K562 (cell line): ENCODE measurements around the gene OR8B2. TPM values are rescaled to one million over a fixed set of nuclear protein-coding genes. Genes with fewer than 3 reads are reported as not detected.
A peak's percentile ranks its signal among the peaks of the same experiment; 100 is the strongest.

Experiments used
- ATAC-seq: fragments of 200-7000 bp; cut with Tn5 transposase; 3 replicates; pipeline ENCODE4 v1.9.1; 2020; ENCODE audit warnings: moderate library complexity
- BruUV-seq: library from RNA; stranded (reverse); fragments of 400-500 nt; replicated peaks from 2 replicates; lab custom pipeline; 2021; lab: Mats Ljungman, UMichigan
- CTCF ChIA-PET: fragments of 300-600 bp; formaldehyde crosslinking; extraction: SDS; loops from one replicate; lab custom pipeline; 2021; ENCODE audit warnings: low intra/inter-chr PET ratio; lab: Yijun Ruan, JAX
- POLR2A ChIA-PET: fragments of 300-600, 350-650 bp; sonication (Branson Sonifier 250); formaldehyde crosslinking; extraction: SDS; loops from one replicate; lab custom pipeline; 2021; ENCODE audit warnings: antibody characterized with exemption, inconsistent platforms; lab: Yijun Ruan, JAX
- DNase-seq, 4 experiments: peaks; one replicate each; pipeline versions ENCODE4 v3.0.0 to v3.0.0-alpha.2; 2011 to 2018; ENCODE audit warnings: low spot score in 3 of 4, mixed read lengths in 3 of 4; ENCODE audit errors: extremely low read depth in 1 of 4
- FAIRE-seq: peaks from 2 replicates; lab custom pipeline; 2011; peaks lifted over from hg19 to GRCh38; lab: Jason Lieb, UNC
- H2AFZ ChIP-seq: 2 replicates; pipeline ENCODE4 v1.6.0; 2011; ENCODE audit warnings: low read depth, low read length, control low read depth, inconsistent platforms
- H3K27ac ChIP-seq: fragments of 200-600 bp; 3 replicates; pipeline ENCODE4 v1.8.0; 2011; ENCODE audit warnings: low read depth, mild to moderate bottlenecking, control low read depth, inconsistent platforms, low read length, moderate library complexity, mixed read lengths; ENCODE audit errors: extremely low read depth
- H3K27me3 ChIP-seq, 2 experiments: fragments of 300-600 bp in 1 of 2; 2 replicates in 1 of 2; 3 replicates in 1 of 2; pipeline versions ENCODE4 v1.6.0 to v1.8.0; 2011; ENCODE audit warnings: inconsistent platforms in 2 of 2, low read length in 2 of 2, mild to moderate bottlenecking in 1 of 2, mixed read lengths in 1 of 2, moderate library complexity in 1 of 2; ENCODE audit not compliant: control insufficient read depth in 2 of 2, insufficient read depth in 2 of 2
- H3K36me3 ChIP-seq: fragments of 300-600 bp; 3 replicates; pipeline ENCODE4 v1.8.0; 2011; ENCODE audit warnings: mild to moderate bottlenecking, low read length, inconsistent platforms; ENCODE audit not compliant: control insufficient read depth, insufficient read depth
- H3K4me1 ChIP-seq, 2 experiments: fragments of 200-600 bp in 1 of 2; replicated peaks in 1 of 2; 2 replicates in 1 of 2; 3 replicates in 1 of 2; pipeline versions ENCODE4 v1.5.1 to v1.8.0; 2011; ENCODE audit warnings: inconsistent platforms in 2 of 2, low read length in 2 of 2, mild to moderate bottlenecking in 1 of 2, mixed read lengths in 1 of 2, moderate library complexity in 1 of 2; ENCODE audit not compliant: control insufficient read depth in 2 of 2, insufficient read depth in 2 of 2
- H3K4me2 ChIP-seq: 2 replicates; pipeline ENCODE4 v1.6.1; 2011; ENCODE audit warnings: low read length, control low read depth, inconsistent platforms, mixed read lengths; ENCODE audit not compliant: insufficient read depth
- H3K4me3 ChIP-seq: fragments of 200-600 bp; sonication (generic), shearing (Covaris generic); 2 replicates; pipeline ENCODE4 v1.5.1; 2016; ENCODE audit warnings: control low read depth, inconsistent platforms
- H3K79me2 ChIP-seq: fragments of 200-600 bp; 3 replicates; pipeline ENCODE4 v1.8.0; 2011; ENCODE audit warnings: low read length, inconsistent platforms; ENCODE audit not compliant: control insufficient read depth, insufficient read depth
- H3K9ac ChIP-seq, 2 experiments: 2 replicates each; pipeline versions ENCODE4 v1.6.0 to v1.6.1; 2011; ENCODE audit warnings: low read depth in 2 of 2, low read length in 2 of 2, control low read depth in 1 of 2, inconsistent platforms in 1 of 2, mild to moderate bottlenecking in 1 of 2, mixed read lengths in 1 of 2; ENCODE audit not compliant: insufficient read depth in 1 of 2
- H3K9me1 ChIP-seq: one replicate; pipeline ENCODE4 v1.6.0; 2011; ENCODE audit warnings: inconsistent platforms, mild to moderate bottlenecking, low read length, moderate library complexity; ENCODE audit not compliant: control insufficient read depth, insufficient read depth
- H3K9me3 ChIP-seq: replicated peaks from 2 replicates; pipeline ENCODE4 v1.5.1; 2011; ENCODE audit warnings: low read depth, low read length, inconsistent platforms; ENCODE audit not compliant: control insufficient read depth, insufficient read depth
- H4K20me1 ChIP-seq: replicated peaks from 2 replicates; pipeline ENCODE4 v1.6.1; 2011; ENCODE audit warnings: low read length, inconsistent platforms, mixed read lengths; ENCODE audit not compliant: control insufficient read depth, insufficient read depth
- ARID4B ChIP-seq: sonication (generic); formaldehyde crosslinking; IDR thresholded peaks from 2 replicates; pipeline ENCODE4 v1.8.0; 2022; ENCODE audit warnings: mild to moderate bottlenecking, missing genetic modification reagents
- CTBP1 ChIP-seq: fragments of 450-650 bp; IDR thresholded peaks from 2 replicates; pipeline ENCODE4 v1.6.1; 2016; ENCODE audit warnings: borderline replicate concordance
- L3MBTL2 ChIP-seq: fragments of 450-650 bp; IDR thresholded peaks from 2 replicates; pipeline ENCODE4 v1.6.1; 2016; ENCODE audit warnings: mild to moderate bottlenecking, moderate library complexity
- MYBL2 ChIP-seq, 2 experiments: fragments of 450-650 bp in 1 of 2; sonication (generic) in 1 of 2; formaldehyde crosslinking in 1 of 2; IDR thresholded peaks; 2 replicates each; pipeline versions ENCODE4 v1.6.1 to v1.8.1; 2017 to 2022; ENCODE audit warnings: borderline replicate concordance in 1 of 2, inconsistent platforms in 1 of 2, low read depth in 1 of 2, mild to moderate bottlenecking in 1 of 2, missing genetic modification reagents in 1 of 2, moderate library complexity in 1 of 2
- NR1H2 ChIP-seq: sonication (generic); formaldehyde crosslinking; IDR thresholded peaks from 2 replicates; pipeline ENCODE4 v1.4.0; 2020; ENCODE audit warnings: mild to moderate bottlenecking, missing genetic modification reagents
- RBM25 ChIP-seq: fragments of 200-400 bp; formaldehyde crosslinking; IDR thresholded peaks from 2 replicates; pipeline ENCODE4 v1.6.1; 2018; ENCODE audit warnings: low read length, low read depth, moderate library complexity; ENCODE audit not compliant: severe bottlenecking
- SLC30A9 ChIP-seq: fragments of 250-450 bp; sonication (Bioruptor Pico); IDR thresholded peaks from 2 replicates; pipeline ENCODE4 v1.8.0; 2022; ENCODE audit warnings: mild to moderate bottlenecking, moderate library complexity
- ZFP30 ChIP-seq: fragments of 250-450 bp; sonication (Bioruptor Pico); IDR thresholded peaks from 2 replicates; pipeline ENCODE4 v1.8.0; 2022; ENCODE audit warnings: moderate library complexity, mild to moderate bottlenecking, inconsistent platforms, borderline replicate concordance
- ZNF436 ChIP-seq: fragments of 250-450, 450-650 bp; sonication (Bioruptor Pico); formaldehyde crosslinking; IDR thresholded peaks from 2 replicates; pipeline ENCODE4 v1.7.0; 2020; ENCODE audit warnings: mild to moderate bottlenecking
- ZNF445 ChIP-seq: fragments of 250-450 bp; sonication (Bioruptor Pico); IDR thresholded peaks from 2 replicates; pipeline ENCODE4 v1.4.0; 2020; ENCODE audit warnings: low read depth, mild to moderate bottlenecking, moderate library complexity
- WGBS: fragments of 100-300 bp; shearing (Covaris generic); methylation state at CpG from one replicate; pipeline ENCODE4 v1.1.6; 2016; ENCODE audit warnings: low coverage, mixed read lengths; ENCODE audit not compliant: insufficient coverage; ENCODE audit errors: missing lambda C conversion rate; 5-methylcytosine and 5-hydroxymethylcytosine counted together
- in situ Hi-C: fragments of 300-500 bp; cut with MboI; formaldehyde crosslinking; loops from 4 replicates; pipeline ENCODE4 v1.15.0; 2018; ENCODE audit warnings: inconsistent platforms, mixed read lengths
- intact Hi-C: fragments of 100-400 bp; cut with micrococcal nuclease; formaldehyde crosslinking; loops from 2 replicates; pipeline ENCODE4 v1.14.2; 2022
- polyA plus RNA-seq, 8 experiments: library from polyadenylated mRNA; depleted of rRNA in 4 of 8; stranded (reverse) in 5 of 8; unstranded in 3 of 8; fragments of >200 nt; fragmentation: Nextera tagmentation in 2 of 8; fragmentation: Illumina TruSeq in 1 of 8; extraction: Ambion mirVana in 2 of 8; extraction: Trizol in 1 of 8; gene quantifications; 2 replicates each; pipeline versions ENCODE4 v1.2.1 to v1.2.3, GENCODE V29; 2011 to 2014; ENCODE audit warnings: inconsistent platforms in 1 of 8, missing spikeins in 1 of 8
- total RNA-seq, 7 experiments: library from RNA; depleted of rRNA in 6 of 7; stranded (reverse); fragments of >200 nt in 6 of 7; fragmentation: Illumina TruSeq in 2 of 7; extraction: Trizol in 2 of 7; gene quantifications; 2 replicates each; pipeline versions ENCODE4 v1.2.1 to v1.2.3, GENCODE V29; 2011 to 2021; ENCODE audit warnings: low replicate concordance in 1 of 7
- TF ChIP-seq, protein P1 (sequence below): sonication (generic); formaldehyde crosslinking; IDR thresholded peaks from 2 replicates; pipeline ENCODE4 v1.9.0; 2022; ENCODE audit warnings: mild to moderate bottlenecking, missing genetic modification reagents
- TF ChIP-seq, protein P2 (sequence below): fragments of 450-650 bp; IDR thresholded peaks from 2 replicates; pipeline ENCODE4 v1.6.1; 2018; ENCODE audit warnings: mild to moderate bottlenecking, low read depth; ENCODE audit not compliant: partially characterized antibody
- TF ChIP-seq, protein P3 (sequence below): sonication (generic); formaldehyde crosslinking; IDR thresholded peaks from 2 replicates; pipeline ENCODE4 v1.8.0; 2022; ENCODE audit warnings: mild to moderate bottlenecking, missing genetic modification reagents, borderline replicate concordance

The OR8B2 gene
- total and polyA plus RNA-seq, 9 of the 15 experiments (the other 6 are each of a cell fraction or from before 2014, with no cell fraction given), result 0.56 TPM; not detected in 8

- DNase-seq (no peak), FAIRE-seq (no peak), ATAC-seq (no peak)
- no peaks in the 10 kb centered on the region for H3K36me3 ChIP-seq
- H3K4me3 ChIP-seq, result no peak overlapping the region
- H4K20me1 ChIP-seq, result no peaks in the 10 kb centered on the region
- ChIA-PET CTCF (no interaction called here), POLR2A (no interaction called here)
- in situ Hi-C loops, result no loop called here
- BruUV-seq, result no TSS peak
- H3K4me1 ChIP-seq, result no peaks in the 10 kb centered on the region; a peak in 1 of 5 replicates
- no peaks in the 10 kb centered on the region; the same call in 1 of the 2 replicates for H3K9me3 ChIP-seq
- WGBS, result 46% methylated on average over 2 of the region's 2 CpGs
- H2AFZ ChIP-seq, result no peak overlapping the region
- no peak overlapping the region for H3K27ac ChIP-seq
- H3K9ac ChIP-seq, result no peak overlapping the region
- intact Hi-C loops, result no loop called here
- no peaks in the 10 kb centered on the region for H3K9me1 ChIP-seq
- H3K4me2 ChIP-seq, result no peak overlapping the region
- H3K79me2 ChIP-seq, result no peaks in the 10 kb centered on the region
- H3K27me3 ChIP-seq, result no peaks in the 10 kb centered on the region
- TF ChIP-seq NR1H2 (CRISPR knock-in tag) (no peak), ZNF445 (no peak), ZFP30 (CRISPR knock-in tag) (peak; percentile 63; the same call in 1 of the 2 replicates), MYBL2 (IDR thresholded peaks at IDR 0.05; ENCODE audit: low read depth) (no peak), MYBL2 (CRISPR knock-in tag; IDR thresholded peaks at IDR 0.05; ENCODE audit: borderline replicate concordance) (no peak), ARID4B (no peak), CTBP1 (no peak), L3MBTL2 (no peak), SLC30A9 (CRISPR knock-in tag) (no peak), RBM25 (peak; percentile 53), ZNF436 (CRISPR knock-in tag) (no peak)
- TF ChIP-seq, protein P1, sequence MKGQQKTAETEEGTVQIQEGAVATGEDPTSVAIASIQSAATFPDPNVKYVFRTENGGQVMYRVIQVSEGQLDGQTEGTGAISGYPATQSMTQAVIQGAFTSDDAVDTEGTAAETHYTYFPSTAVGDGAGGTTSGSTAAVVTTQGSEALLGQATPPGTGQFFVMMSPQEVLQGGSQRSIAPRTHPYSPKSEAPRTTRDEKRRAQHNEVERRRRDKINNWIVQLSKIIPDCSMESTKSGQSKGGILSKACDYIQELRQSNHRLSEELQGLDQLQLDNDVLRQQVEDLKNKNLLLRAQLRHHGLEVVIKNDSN (CRISPR knock-in tag), result no peak
- TF ChIP-seq, protein P2, sequence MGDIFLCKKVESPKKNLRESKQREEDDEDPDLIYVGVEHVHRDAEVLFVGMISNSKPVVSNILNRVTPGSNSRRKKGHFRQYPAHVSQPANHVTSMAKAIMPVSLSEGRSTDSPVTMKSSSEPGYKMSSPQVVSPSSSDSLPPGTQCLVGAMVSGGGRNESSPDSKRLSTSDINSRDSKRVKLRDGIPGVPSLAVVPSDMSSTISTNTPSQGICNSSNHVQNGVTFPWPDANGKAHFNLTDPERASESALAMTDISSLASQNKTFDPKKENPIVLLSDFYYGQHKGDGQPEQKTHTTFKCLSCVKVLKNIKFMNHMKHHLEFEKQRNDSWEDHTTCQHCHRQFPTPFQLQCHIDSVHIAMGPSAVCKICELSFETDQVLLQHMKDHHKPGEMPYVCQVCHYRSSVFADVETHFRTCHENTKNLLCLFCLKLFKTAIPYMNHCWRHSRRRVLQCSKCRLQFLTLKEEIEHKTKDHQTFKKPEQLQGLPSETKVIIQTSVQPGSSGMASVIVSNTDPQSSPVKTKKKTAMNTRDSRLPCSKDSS, result peak; percentile 34
- TF ChIP-seq, protein P3, sequence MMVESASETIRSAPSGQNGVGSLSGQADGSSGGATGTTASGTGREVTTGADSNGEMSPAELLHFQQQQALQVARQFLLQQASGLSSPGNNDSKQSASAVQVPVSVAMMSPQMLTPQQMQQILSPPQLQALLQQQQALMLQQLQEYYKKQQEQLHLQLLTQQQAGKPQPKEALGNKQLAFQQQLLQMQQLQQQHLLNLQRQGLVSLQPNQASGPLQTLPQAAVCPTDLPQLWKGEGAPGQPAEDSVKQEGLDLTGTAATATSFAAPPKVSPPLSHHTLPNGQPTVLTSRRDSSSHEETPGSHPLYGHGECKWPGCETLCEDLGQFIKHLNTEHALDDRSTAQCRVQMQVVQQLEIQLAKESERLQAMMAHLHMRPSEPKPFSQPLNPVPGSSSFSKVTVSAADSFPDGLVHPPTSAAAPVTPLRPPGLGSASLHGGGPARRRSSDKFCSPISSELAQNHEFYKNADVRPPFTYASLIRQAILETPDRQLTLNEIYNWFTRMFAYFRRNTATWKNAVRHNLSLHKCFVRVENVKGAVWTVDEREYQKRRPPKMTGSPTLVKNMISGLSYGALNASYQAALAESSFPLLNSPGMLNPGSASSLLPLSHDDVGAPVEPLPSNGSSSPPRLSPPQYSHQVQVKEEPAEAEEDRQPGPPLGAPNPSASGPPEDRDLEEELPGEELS (CRISPR knock-in tag), result no peak
Observed at GRCh38 chr11:124429599-124429998, 45.3 kb upstream of the OR8B2 start.
